Neural progenitor cell (in vitro differentiated cells): ENCODE measurements around the gene TM9SF2. TPM values are rescaled to one million over a fixed set of nuclear protein-coding genes. Genes with fewer than 3 reads are reported as not detected.

Experiments
- DNase-seq: peaks from one replicate; pipeline ENCODE4 v3.0.0-alpha.2; 2016; ENCODE audit warnings: low spot score
- H2AFZ ChIP-seq: fragments of 200-600 bp; sonication (generic); replicated peaks from 2 replicates; pipeline ENCODE4 v1.6.1; 2016; ENCODE audit warnings: antibody characterized with exemption
- H3F3A ChIP-seq: fragments of 200-600 bp; sonication (generic); 2 replicates; pipeline ENCODE4 v1.6.1; 2016; ENCODE audit warnings: antibody characterized with exemption, low read depth
- H3K27ac ChIP-seq: fragments of 200-600 bp; sonication (generic); 2 replicates; pipeline ENCODE4 v1.5.1; 2016; ENCODE audit warnings: mild to moderate bottlenecking
- H3K27me3 ChIP-seq: fragments of 200-600 bp; sonication (generic); 2 replicates; pipeline ENCODE4 v1.6.1; 2016; ENCODE audit warnings: mild to moderate bottlenecking, moderate library complexity
- H3K36me3 ChIP-seq: fragments of 200-600 bp; sonication (generic); 2 replicates; pipeline ENCODE4 v1.5.1; 2016
- H3K4me1 ChIP-seq: fragments of 200-600 bp; sonication (generic); 2 replicates; pipeline ENCODE4 v1.6.1; 2016; ENCODE audit warnings: mixed run types
- H3K4me2 ChIP-seq: fragments of 200-600 bp; sonication (generic); 2 replicates; pipeline ENCODE4 v1.6.1; 2016
- H3K4me3 ChIP-seq: fragments of 200-600 bp; sonication (generic); 2 replicates; pipeline ENCODE4 v1.5.1; 2016
- H3K79me2 ChIP-seq: fragments of 200-600 bp; sonication (generic); 2 replicates; pipeline ENCODE4 v1.6.1; 2016; ENCODE audit warnings: low read depth
- H3K9ac ChIP-seq: fragments of 200-600 bp; sonication (generic); 2 replicates; pipeline ENCODE4 v1.6.1; 2016
- H3K9me3 ChIP-seq: fragments of 200-600 bp; sonication (generic); 2 replicates; pipeline ENCODE4 v1.5.1; 2016; ENCODE audit warnings: low read depth
- H4K20me1 ChIP-seq: fragments of 200-600 bp; sonication (generic); 2 replicates; pipeline ENCODE4 v1.6.1; 2016; ENCODE audit warnings: low read depth
- H3K27ac Mint-ChIP-seq: 3 replicates; pipeline ENCODE4 v1.8.0; 2021; ENCODE audit warnings: mixed read lengths
- H3K27me3 Mint-ChIP-seq: 2 replicates; pipeline ENCODE4 v1.8.0; 2022; ENCODE audit warnings: low read depth, mild to moderate bottlenecking, inconsistent platforms, moderate library complexity, mixed read lengths; ENCODE audit not compliant: insufficient read depth
- H3K36me3 Mint-ChIP-seq: 3 replicates; pipeline ENCODE4 v1.8.0; 2021; ENCODE audit warnings: mixed read lengths
- H3K4me1 Mint-ChIP-seq: 3 replicates; pipeline ENCODE4 v1.8.0; 2021; ENCODE audit warnings: mixed read lengths
- H3K4me3 Mint-ChIP-seq: 3 replicates; pipeline ENCODE4 v1.8.0; 2021; ENCODE audit warnings: mild to moderate bottlenecking, moderate library complexity, mixed read lengths
- H3K9me3 Mint-ChIP-seq: 3 replicates; pipeline ENCODE4 v1.8.0; 2020; ENCODE audit warnings: mixed read lengths
- CTCF ChIP-seq: fragments of 200-600 bp; sonication (generic); IDR thresholded peaks from 2 replicates; pipeline ENCODE4 v1.5.1; 2017; ENCODE audit warnings: antibody characterized with exemption, mild to moderate bottlenecking
- EZH2 ChIP-seq: fragments of 200-600 bp; sonication (generic); IDR thresholded peaks from 2 replicates; pipeline ENCODE4 v1.6.1; 2017; ENCODE audit warnings: antibody characterized with exemption, mild to moderate bottlenecking, moderate library complexity
- EZH2phosphoT487 ChIP-seq: fragments of 200-600 bp; sonication (generic); IDR thresholded peaks from 2 replicates; pipeline ENCODE4 v1.6.1; 2017; ENCODE audit warnings: antibody characterized with exemption
- total RNA-seq: library from RNA; depleted of rRNA; stranded (reverse); fragments of >200 nt; gene quantifications from 2 replicates; pipeline ENCODE4 v1.2.3, GENCODE V29; 2015; ENCODE audit warnings: low replicate concordance

The TM9SF2 gene
- total RNA-seq, 1 donor from 2014 or later: 128 TPM

DNA sequence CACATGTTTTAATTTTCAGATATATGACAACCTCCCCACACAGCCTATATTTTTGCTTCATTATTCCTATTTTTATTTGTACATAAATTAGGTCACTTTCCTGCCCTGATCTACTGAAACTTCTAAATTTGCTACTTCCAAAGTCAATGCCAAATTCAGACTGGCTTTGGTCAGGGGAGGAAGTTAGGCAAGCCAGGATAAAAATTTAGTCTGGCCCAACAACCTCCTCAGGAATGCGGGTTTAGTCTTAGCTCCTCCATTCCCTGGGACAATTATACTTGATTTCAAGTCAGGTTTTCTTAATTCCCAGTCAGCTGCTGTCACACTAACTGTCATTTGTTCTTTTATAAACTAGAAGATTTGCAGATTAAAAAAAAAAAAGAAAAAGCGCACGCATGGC, 84.3 kb downstream of the TM9SF2 start:
- H3K4me3 Mint-ChIP-seq: no peak overlapping the region
- no peak for DNase-seq
- Histone ChIP-seq H3K27ac (no peak overlapping the region), H3F3A (no peaks in the 10 kb centered on the region), H3K4me2 (no peak overlapping the region), H3K27me3 (no peaks in the 10 kb centered on the region), H3K79me2 (no peaks in the 10 kb centered on the region), H3K9ac (no peak overlapping the region), H3K4me1 (no peaks in the 10 kb centered on the region), H3K9me3 (no peaks in the 10 kb centered on the region), H3K4me3 (no peak overlapping the region), H2AFZ (no peak overlapping the region), H4K20me1 (no peaks in the 10 kb centered on the region), H3K36me3 (no peaks in the 10 kb centered on the region)
- H3K27me3 Mint-ChIP-seq: no peaks in the 10 kb centered on the region
- TF ChIP-seq CTCF (no peak), EZH2phosphoT487 (no peak), EZH2 (no peak)
- peaks cover 2% of the 10 kb centered on the region for H3K9me3 Mint-ChIP-seq
- no peaks in the 10 kb centered on the region for H3K36me3 Mint-ChIP-seq
- H3K27ac Mint-ChIP-seq: no peak overlapping the region
- no peaks in the 10 kb centered on the region for H3K4me1 Mint-ChIP-seq

GRCh38 chr13:99587021-99587420, 85.7 kb downstream of the TM9SF2 start:
- Histone ChIP-seq H3K4me3 (no peak overlapping the region), H3K4me2 (no peak overlapping the region), H3K9me3 (no peaks in the 10 kb centered on the region), H2AFZ (no peak overlapping the region), H3K27me3 (no peaks in the 10 kb centered on the region), H3K4me1 (no peaks in the 10 kb centered on the region), H4K20me1 (no peaks in the 10 kb centered on the region), H3K36me3 (no peaks in the 10 kb centered on the region), H3K9ac (no peak overlapping the region), H3F3A (no peaks in the 10 kb centered on the region), H3K79me2 (no peaks in the 10 kb centered on the region), H3K27ac (no peak overlapping the region)
- Mint-ChIP-seq H3K36me3 (no peaks in the 10 kb centered on the region), H3K4me3 (no peak overlapping the region), H3K4me1 (no peaks in the 10 kb centered on the region), H3K27ac (no peak overlapping the region), H3K27me3 (no peaks in the 10 kb centered on the region), H3K9me3 (peaks cover 2% of the 10 kb centered on the region)
- DNase-seq: no peak
- TF ChIP-seq EZH2phosphoT487: no peak
- no peak for TF ChIP-seq CTCF

DNA sequence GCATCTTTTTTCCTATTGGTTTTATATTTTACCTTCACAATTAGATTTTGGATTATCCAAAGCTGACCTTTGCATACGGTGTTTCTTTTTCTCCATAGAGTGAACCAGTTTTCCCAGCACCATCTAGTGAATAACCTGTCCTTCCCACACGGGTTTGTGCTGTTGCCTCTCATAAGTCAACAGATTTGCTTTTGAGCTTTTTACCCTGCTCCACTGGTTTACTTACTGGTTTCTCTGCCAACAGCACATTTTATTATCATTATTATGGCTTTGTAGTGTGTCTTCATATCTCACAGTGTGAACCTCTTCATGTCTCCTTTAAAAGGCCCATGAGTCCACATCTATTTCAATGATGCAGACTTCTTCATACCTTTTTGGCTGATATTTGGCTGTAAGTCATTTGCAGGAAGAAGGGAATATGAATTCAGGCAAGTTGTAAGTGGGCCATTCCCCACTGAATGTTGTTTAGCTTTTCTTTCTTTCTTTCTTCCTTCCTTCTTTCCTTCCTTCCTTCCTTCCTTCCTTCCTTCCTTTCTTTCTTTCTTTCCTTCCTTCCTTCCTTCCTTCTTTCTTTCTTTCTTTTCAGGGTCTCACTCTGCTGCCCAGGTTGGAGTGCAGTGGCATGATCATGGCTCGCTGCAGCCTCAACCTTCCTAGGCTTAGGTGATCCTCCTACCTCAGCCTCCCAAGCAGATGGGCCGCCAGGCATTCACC, 86.8 kb downstream of the TM9SF2 start:
- Mint-ChIP-seq H3K4me3 (no peak overlapping the region), H3K4me1 (no peaks in the 10 kb centered on the region), H3K9me3 (peaks cover 2% of the 10 kb centered on the region), H3K27me3 (no peaks in the 10 kb centered on the region), H3K36me3 (no peaks in the 10 kb centered on the region), H3K27ac (no peak overlapping the region)
- no peak overlapping the region for H3K4me3 ChIP-seq
- H3K4me2 ChIP-seq: no peak overlapping the region
- H3K79me2 ChIP-seq: no peaks in the 10 kb centered on the region
- H3K27me3 ChIP-seq: no peaks in the 10 kb centered on the region
- no peak for DNase-seq
- H3K27ac ChIP-seq: no peak overlapping the region
- H2AFZ ChIP-seq: no peak overlapping the region
- no peaks in the 10 kb centered on the region for H3F3A ChIP-seq
- H3K4me1 ChIP-seq: no peaks in the 10 kb centered on the region
- H3K9ac ChIP-seq: no peak overlapping the region
- H3K36me3 ChIP-seq: no peaks in the 10 kb centered on the region
- H4K20me1 ChIP-seq: no peaks in the 10 kb centered on the region
- H3K9me3 ChIP-seq: no peaks in the 10 kb centered on the region
- TF ChIP-seq EZH2 (no peak), CTCF (no peak), EZH2phosphoT487 (no peak)
